MCF 10A (cell line): ENCODE measurements around the gene ABLIM1. TPM values are rescaled to one million over a fixed set of nuclear protein-coding genes. Genes with fewer than 3 reads are reported as not detected.
A peak's percentile ranks its signal among the peaks of the same experiment; 100 is the strongest.

Experiments used
- BruUV-seq: library from RNA; stranded (reverse); fragments of 400-500 nt; replicated peaks from 2 replicates; lab custom pipeline; 2021; lab: Mats Ljungman, UMichigan
- CTCF ChIA-PET: fragments of 300-600 bp; sonication (Branson Sonifier 250); formaldehyde crosslinking; extraction: SDS; loops from one replicate; lab custom pipeline; 2021; ENCODE audit warnings: antibody characterized with exemption, inconsistent platforms; lab: Yijun Ruan, JAX
- POLR2A ChIA-PET: fragments of 300-600, 350-650 bp; sonication (Branson Sonifier 250); formaldehyde crosslinking; extraction: SDS; loops from one replicate; lab custom pipeline; 2020; ENCODE audit warnings: antibody characterized with exemption, inconsistent platforms; lab: Yijun Ruan, JAX
- DNase-seq: peaks from one replicate; pipeline ENCODE4 v3.0.0-alpha.2; 2018; ENCODE audit not compliant: unreplicated experiment
- H3K27ac Mint-ChIP-seq: one replicate; pipeline ENCODE4 v1.8.0; 2022; ENCODE audit warnings: mild to moderate bottlenecking, low read depth, mixed read lengths; ENCODE audit not compliant: unreplicated experiment
- H3K27me3 Mint-ChIP-seq: one replicate; pipeline ENCODE4 v1.8.0; 2022; ENCODE audit warnings: mixed read lengths; ENCODE audit not compliant: insufficient read depth, unreplicated experiment
- H3K36me3 Mint-ChIP-seq: one replicate; pipeline ENCODE4 v1.8.0; 2022; ENCODE audit warnings: mild to moderate bottlenecking, moderate library complexity, mixed read lengths; ENCODE audit not compliant: insufficient read depth, unreplicated experiment
- H3K4me1 Mint-ChIP-seq: one replicate; pipeline ENCODE4 v1.8.0; 2022; ENCODE audit warnings: mixed read lengths; ENCODE audit not compliant: insufficient read depth, unreplicated experiment
- H3K4me3 Mint-ChIP-seq: one replicate; pipeline ENCODE4 v1.8.0; 2022; ENCODE audit warnings: mild to moderate bottlenecking, moderate library complexity, mixed read lengths; ENCODE audit not compliant: unreplicated experiment
- H3K9me3 Mint-ChIP-seq: one replicate; pipeline ENCODE4 v1.8.0; 2022; ENCODE audit warnings: mixed read lengths; ENCODE audit not compliant: unreplicated experiment
- intact Hi-C: fragments of 100-400 bp; cut with micrococcal nuclease; formaldehyde crosslinking; loops from 2 replicates; pipeline ENCODE4 v1.14.1; 2022
- total RNA-seq: library from RNA; stranded (reverse); gene quantifications from 2 replicates; pipeline ENCODE4 v1.2.3, GENCODE V29; 2022
- TF ChIP-seq, protein P1 (sequence below): fragments of 200-600 bp; IDR thresholded peaks from one replicate; pipeline ENCODE4 v1.8.0; 2022; ENCODE audit warnings: antibody characterized with exemption, mild to moderate bottlenecking; ENCODE audit not compliant: unreplicated experiment

ABLIM1 gene
- total RNA-seq, 1 experiment from 2014 or later, result 94.5 TPM

DNA sequence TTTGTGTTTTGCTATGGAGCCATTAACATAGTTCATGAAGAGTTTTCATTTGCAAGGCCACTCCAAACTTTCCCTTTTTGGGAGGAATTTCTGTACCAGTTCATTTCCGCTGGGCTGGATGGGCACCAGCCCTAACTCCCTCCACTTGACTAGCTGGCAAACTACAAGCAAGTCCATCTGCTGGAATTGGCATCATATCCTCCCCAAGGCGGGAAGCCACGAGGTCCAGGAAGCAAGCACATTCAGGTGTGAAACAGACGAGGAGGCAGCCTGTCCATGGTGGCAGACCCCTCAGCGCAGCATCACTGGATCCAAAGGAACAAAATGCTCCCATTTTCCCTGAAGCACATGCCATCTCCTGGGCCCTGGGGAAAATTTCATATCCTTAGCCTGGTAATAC is 125.8 kb downstream of the ABLIM1 start:
- no peak overlapping the region for H3K4me3 Mint-ChIP-seq
- intact Hi-C loops, result no loop called here
- no peaks in the 10 kb centered on the region for H3K36me3 Mint-ChIP-seq
- no peaks in the 10 kb centered on the region for H3K27me3 Mint-ChIP-seq
- no peak overlapping the region for H3K27ac Mint-ChIP-seq
- no TSS peak for BruUV-seq
- CTCF ChIA-PET, result interaction anchor here (0.6 to 1.2 kb wide), 6 partner anchors 17 to 321 kb away, joined by 3 to 4 read pairs (median 3); no protein-coding TSS in a partner anchor
- no peaks in the 10 kb centered on the region for H3K9me3 Mint-ChIP-seq
- H3K4me1 Mint-ChIP-seq, result no peaks in the 10 kb centered on the region
- TF ChIP-seq, protein P1, sequence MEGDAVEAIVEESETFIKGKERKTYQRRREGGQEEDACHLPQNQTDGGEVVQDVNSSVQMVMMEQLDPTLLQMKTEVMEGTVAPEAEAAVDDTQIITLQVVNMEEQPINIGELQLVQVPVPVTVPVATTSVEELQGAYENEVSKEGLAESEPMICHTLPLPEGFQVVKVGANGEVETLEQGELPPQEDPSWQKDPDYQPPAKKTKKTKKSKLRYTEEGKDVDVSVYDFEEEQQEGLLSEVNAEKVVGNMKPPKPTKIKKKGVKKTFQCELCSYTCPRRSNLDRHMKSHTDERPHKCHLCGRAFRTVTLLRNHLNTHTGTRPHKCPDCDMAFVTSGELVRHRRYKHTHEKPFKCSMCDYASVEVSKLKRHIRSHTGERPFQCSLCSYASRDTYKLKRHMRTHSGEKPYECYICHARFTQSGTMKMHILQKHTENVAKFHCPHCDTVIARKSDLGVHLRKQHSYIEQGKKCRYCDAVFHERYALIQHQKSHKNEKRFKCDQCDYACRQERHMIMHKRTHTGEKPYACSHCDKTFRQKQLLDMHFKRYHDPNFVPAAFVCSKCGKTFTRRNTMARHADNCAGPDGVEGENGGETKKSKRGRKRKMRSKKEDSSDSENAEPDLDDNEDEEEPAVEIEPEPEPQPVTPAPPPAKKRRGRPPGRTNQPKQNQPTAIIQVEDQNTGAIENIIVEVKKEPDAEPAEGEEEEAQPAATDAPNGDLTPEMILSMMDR, result no peak
- POLR2A ChIA-PET, result interaction anchor here (0.6 to 2.4 kb wide), 2 partner anchors 13 to 93 kb away, joined by 3 to 11 read pairs; no protein-coding TSS in a partner anchor
- DNase-seq, result no peak

DNA sequence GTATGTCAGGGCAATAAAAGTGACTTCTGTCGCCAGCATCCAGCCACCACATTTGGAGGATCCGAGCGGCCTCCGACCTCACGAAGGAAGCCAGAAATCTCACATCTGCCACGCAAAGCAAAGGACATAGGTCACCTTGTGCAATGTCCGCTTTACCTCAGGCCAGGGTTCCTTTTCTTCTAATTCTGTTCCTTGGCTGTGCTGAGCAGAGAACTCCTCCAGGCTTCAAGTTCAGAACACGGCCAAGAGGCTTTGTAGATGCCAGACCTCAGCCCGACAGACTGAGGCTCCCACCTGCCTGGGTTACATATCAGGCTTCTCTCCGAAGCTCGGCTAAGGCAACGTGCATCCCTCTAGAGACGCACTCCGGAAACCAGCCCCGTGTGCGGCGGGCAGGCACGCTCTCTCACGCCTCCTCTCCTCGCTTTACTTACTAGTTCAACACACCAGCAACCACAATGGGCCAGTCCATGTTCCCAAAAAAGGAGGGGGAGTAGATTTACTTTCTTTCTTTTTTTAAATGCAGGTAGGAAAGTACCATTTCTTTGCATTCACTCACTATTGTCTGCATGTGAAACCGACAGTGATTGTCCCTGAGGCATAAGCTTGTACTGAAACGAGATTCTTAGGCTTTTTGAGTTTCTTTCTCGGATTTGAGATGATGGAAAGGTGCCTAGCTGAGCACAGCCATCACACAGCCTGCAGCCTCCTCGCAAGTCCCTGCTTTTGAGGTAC is 131.4 kb downstream of the ABLIM1 start:
- ChIA-PET CTCF (interaction anchor here (0.5 to 4.7 kb wide), 10 partner anchors 21 to 259 kb away, joined by 3 to 33 read pairs (median 4); no protein-coding TSS in a partner anchor), POLR2A (interaction anchor here (0.5 to 15.6 kb wide), 45 partner anchors 11 to 822 kb away, joined by 3 to 481 read pairs (median 4); partner anchors contain the start of genes CCDC186 and FHIP2A)
- H3K4me1 Mint-ChIP-seq, result peaks cover 39% of the 10 kb centered on the region
- TF ChIP-seq, protein P1, result no peak
- intact Hi-C loops, result loop anchor here (1.0 kb wide), 1 partner anchor 55 kb away; no protein-coding TSS in a partner anchor
- BruUV-seq, result TSS peak; percentile 69
- H3K27me3 Mint-ChIP-seq, result no peaks in the 10 kb centered on the region
- H3K36me3 Mint-ChIP-seq, result peaks cover 15% of the 10 kb centered on the region
- H3K27ac Mint-ChIP-seq, result peak overlapping the region; percentile 99
- peak; percentile 93 for DNase-seq
- H3K4me3 Mint-ChIP-seq, result peak overlapping the region; percentile 96
- no peaks in the 10 kb centered on the region for H3K9me3 Mint-ChIP-seq

DNA sequence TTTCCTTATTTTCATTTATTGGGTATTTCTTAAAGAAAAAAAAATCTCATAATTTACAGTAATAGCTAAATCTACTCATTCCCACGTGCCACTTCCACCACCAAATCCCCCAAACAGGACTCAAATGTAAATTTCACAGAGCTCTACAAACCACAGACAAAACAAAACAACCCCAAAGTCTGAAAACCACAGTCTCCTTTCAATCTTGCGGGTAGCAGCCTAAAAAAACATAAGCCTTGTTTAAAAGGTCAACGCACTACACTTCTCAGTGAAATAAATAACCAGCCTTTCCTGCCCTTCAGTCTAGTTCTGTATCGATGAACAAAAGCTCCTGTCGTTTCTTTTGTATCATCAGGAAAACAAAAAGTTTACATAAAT is 132.0 kb downstream of the ABLIM1 start:
- intact Hi-C loops, result loop anchor here (1.0 kb wide), 1 partner anchor 55 kb away; no protein-coding TSS in a partner anchor
- H3K9me3 Mint-ChIP-seq, result no peaks in the 10 kb centered on the region
- DNase-seq, result no peak
- TF ChIP-seq, protein P1, result no peak
- H3K36me3 Mint-ChIP-seq, result peaks cover 15% of the 10 kb centered on the region
- no peaks in the 10 kb centered on the region for H3K27me3 Mint-ChIP-seq
- H3K4me1 Mint-ChIP-seq, result peaks cover 42% of the 10 kb centered on the region
- no TSS peak for BruUV-seq
- H3K4me3 Mint-ChIP-seq, result peak overlapping the region; percentile 96
- H3K27ac Mint-ChIP-seq, result peak overlapping the region; percentile 99
- POLR2A ChIA-PET, result interaction anchor here (0.5 to 15.6 kb wide), 39 partner anchors 10 to 354 kb away, joined by 3 to 481 read pairs (median 4); partner anchors contain the start of genes CCDC186 and FHIP2A
- CTCF ChIA-PET, result interaction anchor here (0.5 to 4.7 kb wide), 12 partner anchors 12 to 260 kb away, joined by 3 to 33 read pairs (median 3); no protein-coding TSS in a partner anchor

DNA sequence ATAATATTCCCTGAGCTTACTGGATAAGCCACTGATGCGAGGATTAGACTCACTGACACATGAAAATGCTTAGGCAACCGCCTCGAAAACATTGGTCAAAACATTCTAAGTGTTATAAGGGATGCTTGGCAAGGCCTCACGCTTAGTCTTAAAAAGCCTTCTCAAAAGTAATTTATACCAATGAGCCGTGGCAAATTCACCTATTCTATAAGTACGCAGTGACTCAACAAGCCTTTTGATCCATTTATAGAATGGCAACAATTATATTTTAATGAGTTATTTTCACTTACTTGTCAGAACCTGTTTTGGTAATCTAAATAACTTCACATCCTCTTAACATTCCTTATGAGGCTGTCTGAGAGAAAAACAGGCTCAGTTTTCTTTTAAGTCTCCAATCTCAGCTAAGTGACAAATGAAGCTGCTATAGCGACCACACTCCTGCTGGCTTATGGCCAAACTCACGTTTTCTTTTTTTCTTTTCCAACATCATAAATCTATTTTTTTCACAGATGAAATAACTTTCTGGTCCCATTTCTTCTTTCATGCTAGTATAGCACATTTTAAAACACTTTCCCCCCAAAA is 132.6 kb downstream of the ABLIM1 start:
- intact Hi-C loops, result no loop called here
- BruUV-seq, result TSS peak; percentile 94
- ChIA-PET POLR2A (interaction anchor here (0.7 to 15.6 kb wide), 30 partner anchors 9 to 300 kb away, joined by 3 to 481 read pairs (median 6); partner anchors contain the start of gene FHIP2A), CTCF (interaction anchor here (0.6 to 4.7 kb wide), 12 partner anchors 12 to 541 kb away, joined by 3 to 33 read pairs (median 3); no protein-coding TSS in a partner anchor)
- Mint-ChIP-seq H3K4me1 (peaks cover 45% of the 10 kb centered on the region), H3K27ac (peak overlapping the region; percentile 99), H3K36me3 (peaks cover 17% of the 10 kb centered on the region), H3K27me3 (no peaks in the 10 kb centered on the region), H3K9me3 (peaks cover 4% of the 10 kb centered on the region), H3K4me3 (peak overlapping the region; percentile 96)
- peak; percentile 34 for DNase-seq
- TF ChIP-seq, protein P1, result no peak
